ENCODE measurements around the gene APOM.
A peak's percentile ranks its signal among the peaks of the same experiment; 100 is the strongest.

APOM gene

GRCh38 chr6:31686483-31686882, 30.8 kb downstream of the APOM start:
- no peak for DNase-seq

- no peak for DNase-seq
These were observed 31.6 kb downstream of the APOM start for GRCh38 chr6:31687321-31687720.

DNA sequence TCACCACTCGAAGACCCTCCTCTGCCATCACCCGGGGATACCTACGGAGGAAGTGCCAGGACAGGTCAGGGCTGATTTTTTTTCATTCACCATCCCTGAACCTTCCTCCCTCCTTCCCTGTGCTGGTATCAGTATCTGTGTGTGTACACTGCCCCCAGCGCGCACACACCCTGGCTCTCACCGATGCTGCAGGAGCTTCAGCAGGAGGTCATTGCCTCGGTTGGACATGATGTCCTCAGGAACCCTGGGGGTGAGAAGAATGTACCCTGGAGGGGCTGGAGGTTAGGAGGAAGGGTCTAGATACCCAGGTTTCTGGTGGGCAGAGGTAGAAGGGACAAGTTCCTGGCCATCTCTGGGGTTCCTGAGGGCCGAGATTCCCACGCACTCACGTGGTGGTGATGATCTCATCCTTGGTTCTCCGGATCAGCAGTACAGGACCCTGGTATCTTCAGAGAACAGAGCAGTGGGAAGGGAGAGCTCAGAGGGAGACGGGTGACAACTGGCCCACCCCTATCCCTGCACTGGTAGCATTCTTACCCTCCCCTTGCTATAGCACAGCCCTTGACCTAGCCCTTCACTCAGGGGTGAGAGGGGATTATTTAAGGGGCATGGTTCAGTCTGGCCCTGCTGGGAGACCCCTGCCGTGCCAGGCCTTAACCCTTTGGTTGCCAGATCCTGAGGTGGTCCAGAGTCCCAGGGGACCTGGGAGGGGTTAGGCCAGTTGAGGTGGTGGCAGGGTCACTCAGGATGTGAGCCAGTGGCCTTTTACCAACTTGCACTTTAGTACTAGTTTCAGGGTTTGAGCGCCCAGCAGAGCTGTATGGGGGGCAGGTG, 32.4 kb downstream of the APOM start:
- DNase-seq: no peak

DNA sequence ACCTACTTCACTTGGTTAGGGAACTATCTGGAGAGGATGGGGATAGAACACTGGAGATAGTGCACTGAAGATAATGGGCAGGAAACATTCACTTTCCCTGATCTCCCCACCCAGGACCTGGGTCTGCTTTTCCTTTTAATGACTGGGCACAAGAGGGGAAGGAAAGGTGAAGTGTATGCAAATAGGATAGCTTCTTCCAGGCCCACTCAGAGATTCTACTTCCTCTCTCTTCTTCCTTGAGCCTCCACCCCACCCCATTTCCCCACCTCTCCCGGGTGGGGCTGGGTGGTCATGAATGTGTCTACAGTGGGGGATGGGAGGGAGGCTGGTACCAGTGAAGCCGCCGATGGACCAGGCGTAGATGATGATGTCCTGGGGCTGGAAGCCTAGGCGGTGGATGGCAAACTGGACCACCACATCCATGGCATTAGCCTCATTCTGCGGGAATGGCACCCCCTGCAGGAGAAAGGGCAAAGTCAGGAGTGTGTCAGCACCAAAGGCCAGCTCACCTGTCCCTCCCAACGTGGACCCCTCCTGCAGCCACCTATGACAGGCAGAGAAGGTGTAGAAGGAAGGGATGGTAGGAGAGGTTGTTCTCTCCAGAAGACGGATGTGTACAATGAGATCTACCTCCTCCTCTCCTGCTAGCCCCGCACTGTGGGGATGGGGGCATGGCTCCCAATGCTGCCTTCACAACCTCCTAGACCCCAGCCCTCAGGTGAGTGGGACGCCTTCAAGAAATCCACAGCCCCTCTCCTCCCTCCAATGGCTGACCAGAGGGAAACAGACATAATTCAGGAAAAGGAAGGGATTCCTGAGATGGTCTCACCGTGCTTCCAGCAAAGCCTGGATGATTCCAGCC, 33.8 kb downstream of the APOM start:
- no peak for DNase-seq

- no peak for DNase-seq
These were observed 34.8 kb downstream of the APOM start for GRCh38 chr6:31690231-31691077.

DNA sequence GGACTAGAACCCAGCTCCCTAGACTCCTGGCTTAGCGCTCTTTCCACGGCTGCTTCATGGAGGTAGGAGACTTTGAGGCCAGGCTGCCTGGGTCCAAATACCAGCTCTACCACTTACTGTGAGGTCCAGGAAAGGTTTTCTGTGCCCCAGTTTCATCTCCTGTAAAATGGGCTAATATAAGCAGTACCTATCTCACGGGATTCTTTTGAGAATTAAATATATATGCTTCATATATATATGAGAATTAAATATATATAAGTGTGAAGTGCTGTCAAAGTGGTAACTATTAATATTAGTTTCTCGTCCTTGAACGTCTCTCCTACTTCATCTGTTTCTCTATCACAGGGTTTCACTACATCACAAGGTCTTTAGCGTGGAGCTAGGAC, 35.4 kb downstream of the APOM start:
- no peak for DNase-seq

DNA sequence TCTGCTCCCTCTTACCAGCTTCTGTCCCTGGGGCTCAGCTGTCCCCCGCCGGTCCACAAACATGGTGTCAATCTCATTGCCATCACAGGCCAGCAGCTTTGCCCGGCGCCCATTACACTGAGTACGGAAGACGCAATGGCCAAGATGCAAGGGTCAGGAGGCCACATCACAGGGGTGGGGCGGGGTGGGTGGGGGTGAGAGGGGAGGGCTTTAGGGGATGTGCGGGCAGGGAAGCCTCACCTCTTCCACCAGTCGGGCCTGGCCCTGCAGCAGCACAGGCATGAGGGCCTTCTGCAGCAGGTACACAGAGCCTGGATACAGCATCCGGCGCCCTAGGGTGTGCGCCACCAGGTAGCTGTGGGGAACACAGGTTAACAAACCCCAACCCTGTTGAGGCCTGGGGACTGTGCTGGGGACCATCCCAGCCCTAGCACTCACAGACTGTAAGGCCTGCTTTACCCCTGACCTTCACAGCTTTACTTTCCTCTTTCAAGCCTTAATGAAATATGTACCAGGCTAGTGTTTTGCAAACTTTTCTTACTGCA, 35.9 kb downstream of the APOM start:
- no peak for DNase-seq

DNA sequence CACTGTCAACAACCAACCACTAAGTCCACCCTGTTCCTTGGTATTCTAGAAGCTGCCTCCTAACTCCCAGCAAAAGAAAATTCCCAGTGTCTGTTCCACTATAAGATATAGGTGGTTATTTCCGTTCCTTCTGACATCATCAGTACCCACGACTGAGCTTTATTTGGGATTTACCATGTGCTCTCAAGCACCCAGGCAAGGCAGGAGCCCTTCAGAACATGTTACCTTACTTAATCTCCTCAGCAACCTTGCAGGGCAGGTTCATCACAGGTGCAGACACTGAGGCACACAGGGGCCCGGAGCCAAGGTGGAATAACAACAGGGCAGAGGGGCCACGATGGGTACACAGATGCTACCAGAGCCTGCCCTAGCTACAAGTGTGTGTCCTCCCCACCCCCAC, 36.7 kb downstream of the APOM start:
- DNase-seq: no peak

- DNase-seq: no peak
These were observed 37.2 kb downstream of the APOM start for GRCh38 chr6:31692886-31693285.

DNA sequence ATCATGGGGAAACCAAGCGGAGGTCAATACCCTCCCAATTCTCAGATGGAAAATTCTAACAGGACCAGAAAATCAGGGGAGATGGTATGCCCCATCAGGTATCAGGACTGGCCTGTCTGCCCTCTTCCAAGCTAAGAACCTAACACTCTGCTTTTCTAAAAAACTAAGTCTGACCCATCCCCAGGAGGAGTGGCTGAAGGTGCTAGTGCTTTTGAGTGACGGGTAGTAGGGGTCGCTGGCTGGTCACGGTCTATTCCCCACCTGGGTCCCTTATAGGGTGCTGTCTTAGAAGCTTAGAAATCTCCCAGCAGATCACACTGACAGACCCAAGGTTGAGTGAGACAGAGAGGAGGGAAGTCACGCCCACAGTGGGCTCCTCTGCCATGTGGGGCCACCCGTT, 37.8 kb downstream of the APOM start:
- DNase-seq: no peak

DNA sequence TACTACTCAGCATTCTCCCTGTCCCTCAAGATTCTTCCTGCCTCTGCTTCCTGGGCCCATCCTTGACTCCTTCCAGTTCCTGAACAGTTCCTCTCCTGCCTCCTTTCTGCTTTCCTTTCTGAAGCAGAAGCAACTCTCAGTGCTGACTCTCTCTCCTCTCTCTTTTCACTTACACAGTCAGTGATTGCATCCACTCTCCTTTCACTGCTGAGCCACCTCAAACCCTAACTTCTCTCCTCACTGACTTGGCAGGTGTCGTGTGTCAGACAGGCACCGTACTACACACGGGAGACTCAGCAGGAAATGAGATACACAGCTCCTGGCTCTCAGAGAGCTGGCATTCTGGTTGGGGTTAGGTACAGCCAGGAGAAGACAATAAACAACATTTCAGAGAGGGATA, 41.9 kb downstream of the APOM start:
- DNase-seq: no peak

DNA sequence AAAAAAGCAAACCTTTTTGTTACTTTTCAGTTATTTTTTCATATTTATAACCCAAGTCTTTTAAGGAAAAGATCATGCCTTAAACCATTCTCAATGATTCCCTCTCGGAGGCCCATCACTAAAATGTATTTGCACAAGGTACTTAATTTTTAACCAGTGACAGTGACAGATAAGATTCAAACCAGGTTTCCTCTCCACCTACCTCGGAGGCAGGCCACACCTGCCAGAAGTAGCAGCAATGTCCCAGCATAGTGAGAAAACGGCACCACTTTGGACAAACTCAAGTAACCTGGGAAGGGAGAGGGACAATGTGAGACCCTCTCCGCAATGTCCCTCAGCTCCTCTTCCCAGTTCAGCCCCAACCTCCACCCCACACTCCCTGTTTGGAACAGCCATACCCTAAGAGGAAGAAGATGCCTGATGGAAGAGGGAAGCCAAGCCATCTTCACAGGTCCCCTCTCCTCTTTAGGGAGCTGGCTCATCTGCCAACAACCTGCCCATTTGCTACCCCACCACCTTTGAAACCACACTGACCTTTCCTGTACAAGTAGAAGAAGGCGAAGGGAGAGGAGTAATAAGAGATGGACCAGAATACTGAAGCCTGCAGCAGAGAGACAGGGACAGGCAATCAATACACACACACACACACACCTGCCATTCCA, 45.2 kb downstream of the APOM start:
- no peak for DNase-seq

DNA sequence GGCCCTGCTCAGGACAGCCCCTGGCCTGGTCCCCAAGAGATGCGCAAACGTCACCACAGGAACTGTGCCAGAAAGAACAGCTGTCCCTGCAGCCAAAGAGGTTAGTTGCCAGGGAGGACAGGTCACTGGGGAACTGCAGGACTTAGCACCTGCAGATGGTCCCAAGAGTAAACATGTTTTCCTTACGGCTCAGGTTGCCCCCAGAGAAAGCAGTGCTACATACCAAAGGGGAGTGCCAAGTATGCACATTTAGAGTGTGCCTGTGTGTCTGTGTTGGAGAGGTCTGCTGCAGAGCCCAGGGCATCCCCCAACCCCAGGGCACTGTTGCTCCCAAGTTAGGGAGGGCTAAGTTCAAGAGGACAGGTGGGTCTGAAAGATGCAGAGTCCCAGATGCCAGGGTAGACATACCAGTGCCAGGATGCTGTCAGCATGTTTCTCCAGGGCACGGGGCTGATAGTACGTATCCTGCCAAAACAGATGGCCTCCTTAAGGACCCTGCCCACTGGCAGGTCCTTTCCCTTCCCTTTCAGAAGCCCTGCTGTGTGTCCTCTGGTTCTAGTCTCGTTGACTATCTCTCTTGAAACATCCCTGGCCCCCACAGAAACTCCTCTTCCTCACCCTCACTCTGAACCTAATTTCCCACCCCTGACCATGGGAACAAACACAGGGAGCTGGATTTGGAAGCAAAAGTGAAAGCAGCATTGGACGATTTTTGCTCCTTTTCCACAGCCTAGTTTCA, 46.1 kb downstream of the APOM start:
- no peak for DNase-seq

- no peak for DNase-seq
These were observed 46.7 kb downstream of the APOM start for GRCh38 chr6:31702405-31702818.

DNA sequence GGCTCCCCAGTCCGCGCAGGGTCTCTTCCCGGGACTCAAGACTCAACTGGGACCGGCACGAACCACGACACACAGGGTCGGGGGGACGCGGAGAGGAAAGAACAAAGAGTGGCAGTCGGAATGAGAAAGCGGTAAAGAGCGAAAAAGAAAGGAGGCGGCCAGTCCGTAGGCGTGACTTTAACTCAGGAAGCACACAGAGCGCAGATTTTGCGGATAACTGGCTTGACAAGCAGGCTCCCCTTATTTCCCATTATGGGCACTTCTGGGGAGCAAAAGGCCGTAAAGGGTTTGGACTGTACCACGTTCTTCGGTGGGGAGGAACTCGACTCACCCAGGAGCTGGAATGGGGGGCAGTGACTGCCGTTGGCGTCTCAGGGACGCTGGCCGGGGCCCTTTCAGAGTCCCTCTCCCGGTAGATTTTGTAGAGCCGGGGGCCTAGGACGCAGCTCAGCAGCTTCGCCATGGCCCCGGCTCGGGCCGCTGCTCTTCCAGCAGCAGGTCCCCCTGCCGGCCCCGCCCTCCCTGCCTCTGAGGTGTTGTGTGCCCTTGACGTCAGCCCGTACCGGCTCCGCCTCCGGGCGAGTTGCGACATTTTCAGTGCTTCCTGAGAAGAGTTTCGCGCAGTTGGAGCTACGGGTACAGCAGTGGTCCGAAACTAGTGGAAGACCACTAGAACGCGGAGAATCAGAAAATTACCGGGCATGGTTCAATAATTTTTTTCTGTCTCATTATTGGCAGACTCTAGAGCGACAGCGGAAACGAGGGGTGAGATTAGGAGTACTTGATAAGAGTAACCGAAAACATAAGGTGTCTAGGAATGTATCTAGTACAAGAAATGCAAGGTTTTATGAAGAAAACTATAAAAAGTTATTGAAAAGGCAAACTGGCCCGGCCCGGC, 47.4 kb downstream of the APOM start, which contains the start of gene ABHD16A:
Gene ABHD16A (minus strand): TSS at position 506 of the 898 bp plus-strand sequence. CDS start 43 bp downstream, at position 463.
- DNase-seq: peak; percentile 98

GRCh38 chr6:31705931-31706330, 50.2 kb downstream of the APOM start:
- DNase-seq: no peak

DNA sequence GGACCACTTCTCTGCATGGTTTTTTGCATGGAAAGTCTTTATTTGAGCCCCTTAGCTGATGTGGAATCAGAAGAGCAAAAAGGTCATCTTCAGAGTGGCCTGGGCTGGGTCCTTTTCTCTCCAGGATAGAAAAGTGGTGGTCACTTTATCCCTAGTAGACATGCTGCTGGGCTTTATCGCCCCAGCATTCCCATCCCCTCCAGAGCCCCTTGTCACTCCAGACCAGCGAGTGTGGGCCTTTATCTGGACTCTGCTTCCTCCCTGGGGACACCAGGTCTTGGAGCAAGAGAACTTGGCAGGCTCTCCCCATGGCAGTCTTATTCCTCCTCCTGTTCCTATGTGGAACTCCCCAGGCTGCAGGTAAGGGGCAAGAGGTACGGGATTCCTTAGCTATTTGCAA, 50.9 kb downstream of the APOM start, which contains the start of gene LY6G6F:
Gene LY6G6F (plus strand): TSS at position 268 of the 400 bp plus-strand sequence. CDS start 41 bp downstream, at position 309.
- no peak for DNase-seq

GRCh38 chr6:31707701-31708100, 52.0 kb downstream of the APOM start:
- DNase-seq: no peak
